Measurements from ENCODE around the gene CAPNS2. TPM values are rescaled to one million over a fixed set of nuclear protein-coding genes. Genes with fewer than 3 reads are reported as not detected.
A peak's percentile ranks its signal among the peaks of the same experiment; 100 is the strongest.

Gene CAPNS2
- total and polyA plus RNA-seq, 2 of the 13 experiments (the other 11 are each of a cell fraction or from before 2014, with no cell fraction given), result 0.29 TPM; not detected in 1

DNA sequence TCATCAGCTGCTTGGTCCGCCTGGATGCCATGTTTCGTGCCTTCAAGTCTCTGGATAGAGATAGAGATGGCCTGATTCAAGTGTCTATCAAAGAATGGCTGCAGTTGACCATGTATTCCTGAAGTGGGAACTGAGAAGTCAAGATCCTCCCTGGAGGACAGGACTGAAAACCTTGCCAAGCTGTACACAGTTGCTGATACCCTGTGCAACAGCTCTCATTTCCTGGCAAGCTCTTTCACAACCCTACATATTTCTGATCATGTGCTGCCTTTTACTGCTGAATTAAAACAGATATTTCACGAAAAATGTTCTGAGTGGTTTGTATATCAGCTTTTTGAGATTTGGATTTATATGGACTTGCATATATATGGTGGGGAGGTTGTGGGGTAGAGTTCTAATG, 898 bp downstream of the CAPNS2 start (continued):
- TF ChIP-seq HNF4G (IDR thresholded peaks at IDR 0.05; ENCODE audit: borderline replicate concordance, low read depth, low read length), result no peak
- no peak for TF ChIP-seq HNF4G (CRISPR knock-in tag; IDR thresholded peaks at IDR 0.05; ENCODE audit: borderline replicate concordance, low read depth)
- no peak for TF ChIP-seq HOXA9 (CRISPR knock-in tag; IDR thresholded peaks at IDR 0.05; ENCODE audit: borderline replicate concordance)

DNA sequence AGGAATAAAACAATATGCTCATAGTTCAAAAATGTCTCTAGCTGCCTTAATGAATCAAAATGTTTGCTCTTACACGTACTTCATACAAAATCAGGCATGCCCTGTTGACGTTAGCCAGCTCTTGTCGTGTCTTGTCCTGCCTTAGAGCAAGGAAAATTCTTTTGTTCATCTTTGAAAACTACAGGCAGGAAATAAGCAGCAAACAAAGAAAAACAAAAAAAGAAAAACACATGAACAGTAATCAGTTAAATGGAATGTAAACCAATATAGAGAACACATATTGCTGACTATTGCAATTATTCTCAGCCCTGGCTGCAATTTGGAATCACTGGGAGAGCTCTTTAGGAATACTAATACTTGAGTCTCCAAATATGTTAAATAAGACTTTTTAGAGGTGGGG, 1.7 kb downstream of the CAPNS2 start:
- FAIRE-seq, result no peak
- Histone ChIP-seq H3K27me3 (ENCODE audit: control insufficient read depth in 1 of 2, insufficient read depth in 2 of 2, low read length in 2 of 2) (no peaks in the 10 kb centered on the region), H3K9ac (ENCODE audit: insufficient read depth, low read depth, low read length) (no peak overlapping the region), H3K4me1 (ENCODE audit: insufficient read depth, low read length) (peaks cover 21% of the 10 kb centered on the region), H2AFZ (ENCODE audit: low read length) (no peak overlapping the region), H3K79me2 (ENCODE audit: insufficient read depth, low read length) (no peaks in the 10 kb centered on the region), H3K4me3 (replicated peaks in 1 of 3; ENCODE audit: insufficient read depth in 1 of 3, low read depth in 2 of 3, low read length in 3 of 3) (no peak overlapping the region), H3K27ac (ENCODE audit: extremely low read length, insufficient read depth, low read length) (no peak overlapping the region), H4K20me1 (ENCODE audit: insufficient read depth, low read length) (no peaks in the 10 kb centered on the region), H3K36me3 (replicated peaks in 1 of 2; ENCODE audit: control insufficient read depth in 1 of 2, insufficient read depth in 2 of 2, low read length in 2 of 2) (peaks cover 0 to 1% of the 10 kb centered on the region in 2 experiments; a peak in 1 of 5 replicates), H3K9me3 (ENCODE audit: low read length) (no peaks in the 10 kb centered on the region), H3K4me2 (ENCODE audit: low read depth, low read length) (no peak overlapping the region)
- ChIA-PET POLR2A (no interaction called here), CTCF (ENCODE audit: low intra/inter-chr PET ratio, low total read pairs) (no interaction called here)
- no TSS peak for BruUV-seq (replicated peaks)
- TF ChIP-seq MAFK (conservative IDR thresholded peaks at IDR 0.05 in 1 of 2, IDR thresholded peaks at IDR 0.05 in 1 of 2; ENCODE audit: low read length in 2 of 2), result peak; percentile 93 to 96
- TF ChIP-seq MAFF (IDR thresholded peaks at IDR 0.05; ENCODE audit: low read depth, low read length), result peak; percentile 95
- TF ChIP-seq, protein P1, sequence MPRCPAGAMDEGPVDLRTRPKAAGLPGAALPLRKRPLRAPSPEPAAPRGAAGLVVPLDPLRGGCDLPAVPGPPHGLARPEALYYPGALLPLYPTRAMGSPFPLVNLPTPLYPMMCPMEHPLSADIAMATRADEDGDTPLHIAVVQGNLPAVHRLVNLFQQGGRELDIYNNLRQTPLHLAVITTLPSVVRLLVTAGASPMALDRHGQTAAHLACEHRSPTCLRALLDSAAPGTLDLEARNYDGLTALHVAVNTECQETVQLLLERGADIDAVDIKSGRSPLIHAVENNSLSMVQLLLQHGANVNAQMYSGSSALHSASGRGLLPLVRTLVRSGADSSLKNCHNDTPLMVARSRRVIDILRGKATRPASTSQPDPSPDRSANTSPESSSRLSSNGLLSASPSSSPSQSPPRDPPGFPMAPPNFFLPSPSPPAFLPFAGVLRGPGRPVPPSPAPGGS (CRISPR knock-in tag; IDR thresholded peaks at IDR 0.05), result no peak
- TF ChIP-seq CBX5 (CRISPR knock-in tag; IDR thresholded peaks at IDR 0.05; ENCODE audit: borderline replicate concordance), result no peak
- 88% methylated on average over 3 of the region's 3 CpGs for WGBS (ENCODE audit: low lambda C conversion rate)
- intact Hi-C loops (cut with micrococcal nuclease; ENCODE audit: unreplicated experiment) (no loop called here), in situ Hi-C loops (cut with HindIII; ENCODE audit: extremely low pct_ligation_motif_present, low pct_unique_long_range_greater_than_20kb) (no loop called here)
- no peak for DNase-seq (ENCODE audit: low spot score)
- no peak for ATAC-seq
